Astrocyte (in vitro differentiated cells and primary cell): Measurements from ENCODE around the gene GOSR2.

Experiments
- CTCF ChIP-seq: IDR thresholded peaks from 2 replicates; pipeline ENCODE4 v1.5.1; 2011; ENCODE audit warnings: low read depth, mild to moderate bottlenecking, inconsistent platforms, low read length, moderate library complexity; ENCODE audit not compliant: insufficient read depth
- EZH2 ChIP-seq: IDR thresholded peaks from 2 replicates; pipeline ENCODE4 v1.6.1; 2012; ENCODE audit warnings: mild to moderate bottlenecking, low read length, inconsistent platforms; ENCODE audit not compliant: insufficient read depth

GRCh38 chr17:46903762-46904672 lies 18.9 kb upstream of the GOSR2 start:
- no peak for TF ChIP-seq CTCF
- no peak for TF ChIP-seq EZH2
